ENCODE data around the gene IGFL1.

DNA sequence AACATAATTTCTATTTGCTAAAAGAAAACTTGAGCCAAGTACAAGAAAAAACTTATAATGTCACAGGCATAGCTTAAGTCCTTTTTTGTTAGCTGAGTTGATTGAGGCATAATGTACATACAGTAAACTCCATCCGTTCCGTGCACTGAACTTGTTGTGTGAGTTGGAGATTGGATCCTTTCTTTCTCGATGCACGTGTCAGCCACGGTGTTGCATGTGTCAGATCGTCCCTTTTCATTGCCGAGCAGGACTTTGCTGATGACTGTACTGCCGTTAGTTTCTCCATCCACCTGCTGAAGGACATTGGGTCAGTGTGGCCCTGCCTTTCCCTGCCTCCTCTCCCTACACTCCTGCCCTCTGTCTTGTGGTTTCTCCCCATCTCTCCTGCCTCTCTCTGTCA, 47.1 kb upstream of the IGFL1 start:
- no peak for TF ChIP-seq POLR2AphosphoS5 (IDR thresholded peaks at IDR 0.05; ENCODE audit: low read depth, low read length)
- no peak for TF ChIP-seq POLR2A (IDR thresholded peaks at IDR 0.05; ENCODE audit: low read depth, low read length)
